ENCODE data around the gene NPLOC4.

The NPLOC4 gene

DNA sequence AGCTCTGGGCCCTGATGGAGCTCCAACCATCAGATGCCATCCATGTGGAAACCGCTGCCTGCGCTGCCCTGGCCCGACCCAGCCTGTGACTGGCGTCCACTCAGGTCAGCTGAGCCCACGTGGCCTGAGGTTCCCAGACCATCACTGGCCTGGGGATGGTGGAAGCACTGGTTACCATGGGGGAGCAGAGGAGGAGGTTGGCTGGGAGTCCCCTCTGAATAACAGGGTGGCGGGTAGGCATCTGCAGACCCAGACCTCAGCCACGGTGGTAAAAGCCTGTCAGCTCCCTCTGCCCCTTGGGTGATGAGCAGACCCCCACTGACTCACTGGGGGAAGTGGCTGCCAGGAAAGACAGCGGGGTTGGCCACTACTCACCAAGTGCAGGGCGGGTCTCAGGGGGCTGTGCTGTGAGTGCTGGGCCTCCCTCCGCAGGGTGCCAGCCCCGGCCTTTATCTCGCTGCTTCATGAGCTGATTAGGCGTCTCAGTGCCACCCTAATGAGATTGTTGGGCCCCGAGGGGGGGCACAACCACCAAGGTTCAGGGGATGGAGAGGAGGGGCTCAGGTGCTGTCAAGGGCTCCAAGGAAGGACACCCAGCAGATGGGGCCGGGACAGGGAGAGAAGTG, 19.3 kb upstream of the NPLOC4 start, which contains the start of gene PDE6G:
Gene PDE6G (minus strand): TSS at position 425 of the 626 bp plus-strand sequence. CDS start 3,237 bp downstream, outside the sequence.
- TF ChIP-seq ZNF555 (tag by site-specific recombination; conservative IDR thresholded peaks at IDR 0.05) (no peak), GLIS2 (tag by site-specific recombination; IDR thresholded peaks at IDR 0.05) (no peak), ZNF341 (tag by site-specific recombination; IDR thresholded peaks at IDR 0.05; ENCODE audit: low read depth) (peak; percentile 75), ZIC2 (tag by site-specific recombination; IDR thresholded peaks at IDR 0.05) (peak; percentile 58)
- Histone ChIP-seq H3K27ac (ENCODE audit: extremely low read depth, low read depth, low read length) (no peak within 1 kb of the TSS), H3K4me1 (ENCODE audit: control insufficient read depth, insufficient read depth, low read length) (no peaks in the 10 kb centered on the region), H3K4me3 (ENCODE audit: low read depth, low read length) (no peak within 1 kb of the TSS), H3K36me3 (ENCODE audit: control insufficient read depth in 2 of 2, insufficient read depth in 1 of 2, low read length in 2 of 2) (no peaks in the 10 kb centered on the region; a peak in 1 of 3 replicates), H3K9me3 (ENCODE audit: control insufficient read depth, insufficient read depth, low read depth, low read length) (no peaks in the 10 kb centered on the region)
- POLR2A ChIA-PET = interaction anchor here (0.6 to 1.4 kb wide), 6 partner anchors 9 to 114 kb away, joined by 3 to 6 read pairs (median 3); partner anchors contain the start of genes CCDC137 and OXLD1
- CTCF ChIA-PET = interaction anchor here (0.5 to 0.7 kb wide), 2 partner anchors 15 to 55 kb away, joined by 4 read pairs; no protein-coding TSS in a partner anchor

DNA sequence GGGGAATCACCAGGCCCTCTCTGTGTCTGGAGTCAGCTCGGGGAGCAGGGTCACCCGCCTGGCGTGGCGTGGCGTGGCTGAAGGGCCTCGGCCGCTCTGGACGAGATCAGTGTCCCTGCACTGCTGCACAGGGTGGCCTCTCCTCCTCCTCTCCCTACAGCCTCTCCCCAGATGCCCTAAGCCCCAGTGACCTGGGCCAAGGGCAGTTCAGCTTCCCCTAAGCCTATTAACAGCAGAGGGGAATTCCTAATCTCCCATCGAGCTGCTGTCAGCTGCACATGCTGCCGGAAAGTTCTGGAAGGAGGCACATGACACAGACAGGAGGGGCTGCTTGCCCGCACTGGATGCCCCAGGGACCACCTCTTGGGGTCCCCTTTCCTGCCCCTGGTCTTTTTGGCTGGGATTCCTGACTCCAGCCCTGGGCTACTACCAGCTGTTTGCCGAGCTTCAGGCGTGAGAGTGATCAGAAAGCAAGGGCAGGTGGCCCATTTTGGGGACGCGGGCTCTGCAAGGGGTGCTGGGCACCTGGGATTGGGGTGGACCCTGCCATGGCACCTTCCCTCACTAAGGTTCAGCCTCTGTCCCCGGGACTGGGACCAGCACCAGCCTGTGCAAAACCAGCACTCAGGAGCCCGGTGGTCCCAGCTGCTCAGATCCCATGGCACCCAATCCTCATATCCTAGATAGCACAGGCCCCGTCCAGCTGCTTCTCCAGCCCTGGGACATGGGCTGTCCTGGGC, 18.6 kb upstream of the NPLOC4 start:
- POLR2A ChIA-PET = interaction anchor here (0.5 to 1.4 kb wide), 9 partner anchors 8 to 114 kb away, joined by 3 to 6 read pairs (median 3); partner anchors contain the start of genes CCDC137 and OXLD1
- no peaks in the 10 kb centered on the region for H3K9me3 ChIP-seq (ENCODE audit: control insufficient read depth, insufficient read depth, low read depth, low read length)
- no peak overlapping the region for H3K27ac ChIP-seq (ENCODE audit: extremely low read depth, low read depth, low read length)
- no peaks in the 10 kb centered on the region for H3K4me1 ChIP-seq (ENCODE audit: control insufficient read depth, insufficient read depth, low read length)
- no peak overlapping the region for H3K4me3 ChIP-seq (ENCODE audit: low read depth, low read length)
- TF ChIP-seq SP3 (tag by site-specific recombination; IDR thresholded peaks at IDR 0.05) (no peak), HOXA7 (CRISPR knock-in tag; IDR thresholded peaks at IDR 0.05; ENCODE audit: borderline replicate concordance) (no peak), ZNF426 (tag by site-specific recombination; IDR thresholded peaks at IDR 0.05) (no peak), ZNF266 (tag by site-specific recombination; IDR thresholded peaks at IDR 0.05; ENCODE audit: low read depth) (no peak), ZFP3 (tag by site-specific recombination; IDR thresholded peaks at IDR 0.05; ENCODE audit: low read depth) (no peak), ZNF112 (tag by site-specific recombination; IDR thresholded peaks at IDR 0.05) (no peak), ZNF660 (tag by site-specific recombination; IDR thresholded peaks at IDR 0.05) (no peak), BCL11B (tag by site-specific recombination; IDR thresholded peaks at IDR 0.05; ENCODE audit: low read depth) (no peak)
- H3K36me3 ChIP-seq (ENCODE audit: control insufficient read depth in 2 of 2, insufficient read depth in 1 of 2, low read length in 2 of 2) = no peaks in the 10 kb centered on the region
- CTCF ChIA-PET = interaction anchor here (0.5 to 0.7 kb wide), 2 partner anchors 16 to 54 kb away, joined by 4 read pairs; no protein-coding TSS in a partner anchor

DNA sequence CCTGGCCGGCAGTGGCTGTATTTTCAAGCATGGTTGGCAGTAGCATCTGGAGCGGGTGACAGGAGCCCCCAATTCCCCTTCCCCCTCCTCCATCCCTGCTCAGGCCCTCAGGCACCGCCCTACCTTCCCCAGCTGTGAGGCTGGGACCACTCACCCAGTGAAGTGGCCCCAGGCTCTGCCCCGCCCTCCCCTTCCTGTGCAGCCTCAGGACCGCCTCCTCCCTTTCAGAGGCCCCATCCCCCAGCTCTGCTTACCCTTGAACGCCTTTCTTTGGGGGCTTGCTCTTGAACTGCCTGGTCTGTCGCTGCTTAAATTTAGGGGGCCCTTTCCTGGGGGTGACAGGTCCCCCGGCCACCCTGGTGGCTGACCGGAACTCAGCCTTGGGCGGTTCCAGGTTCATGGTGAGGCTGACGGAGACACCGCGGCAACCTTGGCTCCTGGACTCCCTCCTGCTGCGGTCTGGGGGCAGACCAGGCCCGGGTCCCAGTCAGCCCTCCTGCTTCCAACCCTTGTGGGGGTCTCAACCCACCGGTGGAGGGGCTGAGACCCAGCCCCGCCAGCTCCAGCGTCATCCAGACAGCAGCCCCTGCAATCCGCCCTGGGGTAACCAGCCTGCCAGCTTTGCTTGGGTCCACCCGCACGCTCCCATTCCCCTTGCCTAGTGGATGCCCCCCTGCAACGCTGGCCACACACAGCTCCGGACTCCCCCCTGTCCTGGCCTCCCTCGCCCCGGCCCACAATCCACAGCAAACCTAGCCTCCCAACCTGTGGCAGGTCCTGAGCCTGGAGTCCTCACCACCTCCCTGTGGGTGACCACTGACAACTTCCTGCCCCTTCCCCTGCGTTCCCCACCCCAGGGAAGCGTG, 16.2 kb upstream of the NPLOC4 start:
- no peaks in the 10 kb centered on the region for H3K4me1 ChIP-seq (ENCODE audit: control insufficient read depth, insufficient read depth, low read length)
- H3K4me3 ChIP-seq (ENCODE audit: low read depth, low read length) = no peak overlapping the region
- H3K27ac ChIP-seq (ENCODE audit: extremely low read depth, low read depth, low read length) = no peak overlapping the region
- ChIA-PET POLR2A (interaction anchor here (0.7 kb wide), 1 partner anchor 49 kb away, joined by 4 read pairs; no protein-coding TSS in a partner anchor), CTCF (interaction anchor here (0.6 to 0.8 kb wide), 2 partner anchors 198 to 503 kb away, joined by 3 to 4 read pairs; no protein-coding TSS in a partner anchor)
- no peaks in the 10 kb centered on the region for H3K9me3 ChIP-seq (ENCODE audit: control insufficient read depth, insufficient read depth, low read depth, low read length)
- no peaks in the 10 kb centered on the region for H3K36me3 ChIP-seq (ENCODE audit: control insufficient read depth in 2 of 2, insufficient read depth in 1 of 2, low read length in 2 of 2)
- no peak for TF ChIP-seq ZNF19 (tag by site-specific recombination; IDR thresholded peaks at IDR 0.05; ENCODE audit: low read depth)
- no peak for TF ChIP-seq ZNF2 (tag by site-specific recombination; IDR thresholded peaks at IDR 0.05)
- TF ChIP-seq, protein P1, sequence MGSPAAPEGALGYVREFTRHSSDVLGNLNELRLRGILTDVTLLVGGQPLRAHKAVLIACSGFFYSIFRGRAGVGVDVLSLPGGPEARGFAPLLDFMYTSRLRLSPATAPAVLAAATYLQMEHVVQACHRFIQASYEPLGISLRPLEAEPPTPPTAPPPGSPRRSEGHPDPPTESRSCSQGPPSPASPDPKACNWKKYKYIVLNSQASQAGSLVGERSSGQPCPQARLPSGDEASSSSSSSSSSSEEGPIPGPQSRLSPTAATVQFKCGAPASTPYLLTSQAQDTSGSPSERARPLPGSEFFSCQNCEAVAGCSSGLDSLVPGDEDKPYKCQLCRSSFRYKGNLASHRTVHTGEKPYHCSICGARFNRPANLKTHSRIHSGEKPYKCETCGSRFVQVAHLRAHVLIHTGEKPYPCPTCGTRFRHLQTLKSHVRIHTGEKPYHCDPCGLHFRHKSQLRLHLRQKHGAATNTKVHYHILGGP (tag by site-specific recombination; IDR thresholded peaks at IDR 0.05) = no peak
- TF ChIP-seq, protein P2, sequence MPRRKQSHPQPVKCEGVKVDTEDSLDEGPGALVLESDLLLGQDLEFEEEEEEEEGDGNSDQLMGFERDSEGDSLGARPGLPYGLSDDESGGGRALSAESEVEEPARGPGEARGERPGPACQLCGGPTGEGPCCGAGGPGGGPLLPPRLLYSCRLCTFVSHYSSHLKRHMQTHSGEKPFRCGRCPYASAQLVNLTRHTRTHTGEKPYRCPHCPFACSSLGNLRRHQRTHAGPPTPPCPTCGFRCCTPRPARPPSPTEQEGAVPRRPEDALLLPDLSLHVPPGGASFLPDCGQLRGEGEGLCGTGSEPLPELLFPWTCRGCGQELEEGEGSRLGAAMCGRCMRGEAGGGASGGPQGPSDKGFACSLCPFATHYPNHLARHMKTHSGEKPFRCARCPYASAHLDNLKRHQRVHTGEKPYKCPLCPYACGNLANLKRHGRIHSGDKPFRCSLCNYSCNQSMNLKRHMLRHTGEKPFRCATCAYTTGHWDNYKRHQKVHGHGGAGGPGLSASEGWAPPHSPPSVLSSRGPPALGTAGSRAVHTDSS (tag by site-specific recombination; IDR thresholded peaks at IDR 0.05) = no peak
- TF ChIP-seq, protein P3, sequence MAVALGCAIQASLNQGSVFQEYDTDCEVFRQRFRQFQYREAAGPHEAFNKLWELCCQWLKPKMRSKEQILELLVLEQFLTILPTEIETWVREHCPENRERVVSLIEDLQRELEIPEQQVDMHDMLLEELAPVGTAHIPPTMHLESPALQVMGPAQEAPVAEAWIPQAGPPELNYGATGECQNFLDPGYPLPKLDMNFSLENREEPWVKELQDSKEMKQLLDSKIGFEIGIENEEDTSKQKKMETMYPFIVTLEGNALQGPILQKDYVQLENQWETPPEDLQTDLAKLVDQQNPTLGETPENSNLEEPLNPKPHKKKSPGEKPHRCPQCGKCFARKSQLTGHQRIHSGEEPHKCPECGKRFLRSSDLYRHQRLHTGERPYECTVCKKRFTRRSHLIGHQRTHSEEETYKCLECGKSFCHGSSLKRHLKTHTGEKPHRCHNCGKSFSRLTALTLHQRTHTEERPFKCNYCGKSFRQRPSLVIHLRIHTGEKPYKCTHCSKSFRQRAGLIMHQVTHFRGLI (tag by site-specific recombination; IDR thresholded peaks at IDR 0.05) = no peak
- TF ChIP-seq ZIC2 (tag by site-specific recombination; IDR thresholded peaks at IDR 0.05) = 0 out of 2 replicates have a peak, but pooled peaks have one; percentile 30
- no peak for TF ChIP-seq ZNF677 (tag by site-specific recombination; IDR thresholded peaks at IDR 0.05)
- TF ChIP-seq ZBTB21 (tag by site-specific recombination; IDR thresholded peaks at IDR 0.05) = no peak
- TF ChIP-seq ZNF302 (tag by site-specific recombination; IDR thresholded peaks at IDR 0.05; ENCODE audit: low read depth) = no peak
- TF ChIP-seq MEIS1 (CRISPR knock-in tag; IDR thresholded peaks at IDR 0.05; ENCODE audit: borderline replicate concordance) = no peak
- TF ChIP-seq, protein P4, sequence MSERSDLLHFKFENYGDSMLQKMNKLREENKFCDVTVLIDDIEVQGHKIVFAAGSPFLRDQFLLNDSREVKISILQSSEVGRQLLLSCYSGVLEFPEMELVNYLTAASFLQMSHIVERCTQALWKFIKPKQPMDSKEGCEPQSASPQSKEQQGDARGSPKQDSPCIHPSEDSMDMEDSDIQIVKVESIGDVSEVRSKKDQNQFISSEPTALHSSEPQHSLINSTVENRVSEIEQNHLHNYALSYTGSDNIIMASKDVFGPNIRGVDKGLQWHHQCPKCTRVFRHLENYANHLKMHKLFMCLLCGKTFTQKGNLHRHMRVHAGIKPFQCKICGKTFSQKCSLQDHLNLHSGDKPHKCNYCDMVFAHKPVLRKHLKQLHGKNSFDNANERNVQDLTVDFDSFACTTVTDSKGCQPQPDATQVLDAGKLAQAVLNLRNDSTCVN (tag by site-specific recombination; optimal IDR thresholded peaks at IDR 0.05) = no peak

Data from HEK293 (cell line).